ENCODE results near the gene CDC42EP4.

The CDC42EP4 gene

GRCh38 chr17:73331060-73331459 lies 19.3 kb upstream of the CDC42EP4 start:
- H3K36me3 ChIP-seq (ENCODE audit: control insufficient read depth, insufficient read depth, low read length), result no peaks in the 10 kb centered on the region
- TF ChIP-seq, protein P1, sequence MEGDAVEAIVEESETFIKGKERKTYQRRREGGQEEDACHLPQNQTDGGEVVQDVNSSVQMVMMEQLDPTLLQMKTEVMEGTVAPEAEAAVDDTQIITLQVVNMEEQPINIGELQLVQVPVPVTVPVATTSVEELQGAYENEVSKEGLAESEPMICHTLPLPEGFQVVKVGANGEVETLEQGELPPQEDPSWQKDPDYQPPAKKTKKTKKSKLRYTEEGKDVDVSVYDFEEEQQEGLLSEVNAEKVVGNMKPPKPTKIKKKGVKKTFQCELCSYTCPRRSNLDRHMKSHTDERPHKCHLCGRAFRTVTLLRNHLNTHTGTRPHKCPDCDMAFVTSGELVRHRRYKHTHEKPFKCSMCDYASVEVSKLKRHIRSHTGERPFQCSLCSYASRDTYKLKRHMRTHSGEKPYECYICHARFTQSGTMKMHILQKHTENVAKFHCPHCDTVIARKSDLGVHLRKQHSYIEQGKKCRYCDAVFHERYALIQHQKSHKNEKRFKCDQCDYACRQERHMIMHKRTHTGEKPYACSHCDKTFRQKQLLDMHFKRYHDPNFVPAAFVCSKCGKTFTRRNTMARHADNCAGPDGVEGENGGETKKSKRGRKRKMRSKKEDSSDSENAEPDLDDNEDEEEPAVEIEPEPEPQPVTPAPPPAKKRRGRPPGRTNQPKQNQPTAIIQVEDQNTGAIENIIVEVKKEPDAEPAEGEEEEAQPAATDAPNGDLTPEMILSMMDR (IDR thresholded peaks at IDR 0.05; ENCODE audit: insufficient read depth, low read length, poor library complexity, severe bottlenecking), result no peak
- no peak for DNase-seq (ENCODE audit: extremely low read depth, insufficient read length)

GRCh38 chr17:73327676-73328075 lies 15.9 kb upstream of the CDC42EP4 start:
- no peak overlapping the region for H3K4me3 ChIP-seq (replicated peaks; ENCODE audit: low read depth, low read length)
- no peak for DNase-seq (ENCODE audit: extremely low read depth, insufficient read length)
- TF ChIP-seq, protein P1 (IDR thresholded peaks at IDR 0.05; ENCODE audit: insufficient read depth, low read length, poor library complexity, severe bottlenecking), result no peak
- H3K27me3 ChIP-seq (replicated peaks; ENCODE audit: control insufficient read depth, insufficient read depth, low read length), result no peaks in the 10 kb centered on the region
- no peaks in the 10 kb centered on the region for H3K36me3 ChIP-seq (ENCODE audit: control insufficient read depth, insufficient read depth, low read length)

More at GRCh38 chr17:73331060-73331459, 19.3 kb upstream of the CDC42EP4 start:
- H3K4me3 ChIP-seq (replicated peaks; ENCODE audit: low read depth, low read length), result no peak overlapping the region
- H3K27me3 ChIP-seq (replicated peaks; ENCODE audit: control insufficient read depth, insufficient read depth, low read length), result no peaks in the 10 kb centered on the region

- no peak for DNase-seq (ENCODE audit: extremely low read depth, insufficient read length)
- H3K27me3 ChIP-seq (replicated peaks; ENCODE audit: control insufficient read depth, insufficient read depth, low read length), result no peaks in the 10 kb centered on the region
- no peaks in the 10 kb centered on the region for H3K36me3 ChIP-seq (ENCODE audit: control insufficient read depth, insufficient read depth, low read length)
- no peak overlapping the region for H3K4me3 ChIP-seq (replicated peaks; ENCODE audit: low read depth, low read length)
- TF ChIP-seq, protein P1 (IDR thresholded peaks at IDR 0.05; ENCODE audit: insufficient read depth, low read length, poor library complexity, severe bottlenecking), result no peak
Observed at GRCh38 chr17:73325527-73325842, 13.7 kb upstream of the CDC42EP4 start.

- H3K27me3 ChIP-seq (replicated peaks; ENCODE audit: control insufficient read depth, insufficient read depth, low read length), result no peaks in the 10 kb centered on the region
- no peak overlapping the region for H3K4me3 ChIP-seq (replicated peaks; ENCODE audit: low read depth, low read length)
- no peaks in the 10 kb centered on the region for H3K36me3 ChIP-seq (ENCODE audit: control insufficient read depth, insufficient read depth, low read length)
- DNase-seq (ENCODE audit: extremely low read depth, insufficient read length), result no peak
- TF ChIP-seq, protein P1 (IDR thresholded peaks at IDR 0.05; ENCODE audit: insufficient read depth, low read length, poor library complexity, severe bottlenecking), result no peak
Observed at GRCh38 chr17:73324711-73325526, 13.1 kb upstream of the CDC42EP4 start.

GRCh38 chr17:73324160-73324475 lies 12.3 kb upstream of the CDC42EP4 start:
- no peaks in the 10 kb centered on the region for H3K36me3 ChIP-seq (ENCODE audit: control insufficient read depth, insufficient read depth, low read length)
- H3K4me3 ChIP-seq (replicated peaks; ENCODE audit: low read depth, low read length), result no peak overlapping the region
- H3K27me3 ChIP-seq (replicated peaks; ENCODE audit: control insufficient read depth, insufficient read depth, low read length), result no peaks in the 10 kb centered on the region
- TF ChIP-seq, protein P1 (IDR thresholded peaks at IDR 0.05; ENCODE audit: insufficient read depth, low read length, poor library complexity, severe bottlenecking), result no peak
- DNase-seq (ENCODE audit: extremely low read depth, insufficient read length), result no peak

Measured in GM06990 (cell line).